ENCODE results near the gene INPP4A. TPM values are rescaled to one million over a fixed set of nuclear protein-coding genes. Genes with fewer than 3 reads are reported as not detected.

The INPP4A gene
- total and polyA plus RNA-seq, 2 of the 13 experiments (the other 11 are each of a cell fraction or from before 2014, with no cell fraction given): 10.1 to 10.9 TPM

DNA sequence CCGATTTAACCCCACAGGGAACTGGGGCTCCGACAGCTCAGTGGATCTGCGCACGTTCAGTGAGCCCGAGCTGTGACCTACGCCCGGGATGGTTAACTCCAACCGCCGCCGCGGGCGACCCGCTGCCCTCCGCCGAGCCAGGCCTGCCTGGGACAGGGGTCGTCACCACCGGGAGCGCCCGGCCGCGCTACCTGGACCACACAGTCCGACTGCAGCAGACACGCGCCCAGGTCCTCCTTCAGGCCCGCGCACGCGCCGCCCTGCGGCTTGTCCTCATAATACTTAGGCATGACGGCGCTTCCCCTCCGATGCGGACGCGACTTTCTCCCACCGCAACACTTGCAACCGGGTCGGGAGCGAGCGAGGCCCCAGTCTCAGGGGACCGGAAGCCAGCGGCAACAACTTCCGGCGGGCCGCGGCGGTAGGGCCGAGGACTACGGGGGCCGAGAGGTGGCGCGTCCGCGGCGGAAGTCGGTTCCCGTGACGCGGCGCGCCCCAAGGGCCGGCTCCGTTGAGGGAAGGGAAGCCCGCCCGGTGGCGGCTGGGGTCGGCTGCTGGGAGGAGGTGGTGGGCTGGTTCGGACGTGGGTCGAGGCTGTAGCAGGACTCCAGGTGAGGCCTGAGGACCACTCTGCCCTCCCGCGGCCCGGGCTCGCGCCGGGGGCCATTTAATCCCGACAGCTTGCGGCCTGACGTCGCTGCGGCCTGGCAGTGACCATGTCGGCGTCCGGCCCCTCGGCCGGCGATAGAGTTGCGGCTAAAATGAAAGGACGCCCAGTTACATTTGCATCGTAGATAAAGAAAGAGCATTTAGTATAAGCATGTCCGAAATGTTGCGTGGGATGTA, 163.7 kb downstream of the INPP4A start, which contains the start of the genes COA5 and UNC50 (continued):
- TF ChIP-seq, protein P1, sequence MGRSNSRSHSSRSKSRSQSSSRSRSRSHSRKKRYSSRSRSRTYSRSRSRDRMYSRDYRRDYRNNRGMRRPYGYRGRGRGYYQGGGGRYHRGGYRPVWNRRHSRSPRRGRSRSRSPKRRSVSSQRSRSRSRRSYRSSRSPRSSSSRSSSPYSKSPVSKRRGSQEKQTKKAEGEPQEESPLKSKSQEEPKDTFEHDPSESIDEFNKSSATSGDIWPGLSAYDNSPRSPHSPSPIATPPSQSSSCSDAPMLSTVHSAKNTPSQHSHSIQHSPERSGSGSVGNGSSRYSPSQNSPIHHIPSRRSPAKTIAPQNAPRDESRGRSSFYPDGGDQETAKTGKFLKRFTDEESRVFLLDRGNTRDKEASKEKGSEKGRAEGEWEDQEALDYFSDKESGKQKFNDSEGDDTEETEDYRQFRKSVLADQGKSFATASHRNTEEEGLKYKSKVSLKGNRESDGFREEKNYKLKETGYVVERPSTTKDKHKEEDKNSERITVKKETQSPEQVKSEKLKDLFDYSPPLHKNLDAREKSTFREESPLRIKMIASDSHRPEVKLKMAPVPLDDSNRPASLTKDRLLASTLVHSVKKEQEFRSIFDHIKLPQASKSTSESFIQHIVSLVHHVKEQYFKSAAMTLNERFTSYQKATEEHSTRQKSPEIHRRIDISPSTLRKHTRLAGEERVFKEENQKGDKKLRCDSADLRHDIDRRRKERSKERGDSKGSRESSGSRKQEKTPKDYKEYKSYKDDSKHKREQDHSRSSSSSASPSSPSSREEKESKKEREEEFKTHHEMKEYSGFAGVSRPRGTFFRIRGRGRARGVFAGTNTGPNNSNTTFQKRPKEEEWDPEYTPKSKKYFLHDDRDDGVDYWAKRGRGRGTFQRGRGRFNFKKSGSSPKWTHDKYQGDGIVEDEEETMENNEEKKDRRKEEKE (IDR thresholded peaks at IDR 0.05): no peak
- TF ChIP-seq ZFP36L1 (CRISPR knock-in tag; IDR thresholded peaks at IDR 0.05) (peak; percentile 83), THYN1 (CRISPR knock-in tag; IDR thresholded peaks at IDR 0.05; ENCODE audit: borderline replicate concordance, low read depth) (no peak), ONECUT2 (CRISPR knock-in tag; IDR thresholded peaks at IDR 0.05) (no peak), PAX8 (CRISPR knock-in tag; IDR thresholded peaks at IDR 0.05; ENCODE audit: borderline replicate concordance) (peak; percentile 96), ZFYVE20 (CRISPR knock-in tag; IDR thresholded peaks at IDR 0.05; ENCODE audit: borderline replicate concordance, low read depth) (0 out of 2 replicates have a peak, but pooled peaks have one; percentile 17), ZNF546 (CRISPR knock-in tag; conservative IDR thresholded peaks at IDR 0.05) (peak; percentile 94; the same call in 1 of the 2 replicates), KLF12 (CRISPR knock-in tag; IDR thresholded peaks at IDR 0.05; ENCODE audit: borderline replicate concordance) (peak; percentile 92), ZNF160 (CRISPR knock-in tag; IDR thresholded peaks at IDR 0.05) (peak; percentile 91), SALL1 (CRISPR knock-in tag; IDR thresholded peaks at IDR 0.05) (peak; percentile 97), ZFP62 (CRISPR knock-in tag; IDR thresholded peaks at IDR 0.05) (no peak), FIP1L1 (IDR thresholded peaks at IDR 0.05; ENCODE audit: borderline replicate concordance, insufficient read depth, low read depth, low read length) (no peak), HCFC1 (IDR thresholded peaks at IDR 0.05; ENCODE audit: low read depth, low read length) (peak; percentile 72), ZNF253 (CRISPR knock-in tag; IDR thresholded peaks at IDR 0.05; ENCODE audit: borderline replicate concordance) (peak; percentile 91), ZNF703 (CRISPR knock-in tag; IDR thresholded peaks at IDR 0.05; ENCODE audit: borderline replicate concordance) (peak; percentile 95; the same call in 1 of the 2 replicates), TRIM22 (IDR thresholded peaks at IDR 0.05) (no peak), ZNF619 (CRISPR knock-in tag; IDR thresholded peaks at IDR 0.05) (peak; percentile 56; the same call in 1 of the 2 replicates), RFXAP (CRISPR knock-in tag; IDR thresholded peaks at IDR 0.05; ENCODE audit: borderline replicate concordance) (peak; percentile 79; the same call in 1 of the 2 replicates)
- TF ChIP-seq, protein P2, sequence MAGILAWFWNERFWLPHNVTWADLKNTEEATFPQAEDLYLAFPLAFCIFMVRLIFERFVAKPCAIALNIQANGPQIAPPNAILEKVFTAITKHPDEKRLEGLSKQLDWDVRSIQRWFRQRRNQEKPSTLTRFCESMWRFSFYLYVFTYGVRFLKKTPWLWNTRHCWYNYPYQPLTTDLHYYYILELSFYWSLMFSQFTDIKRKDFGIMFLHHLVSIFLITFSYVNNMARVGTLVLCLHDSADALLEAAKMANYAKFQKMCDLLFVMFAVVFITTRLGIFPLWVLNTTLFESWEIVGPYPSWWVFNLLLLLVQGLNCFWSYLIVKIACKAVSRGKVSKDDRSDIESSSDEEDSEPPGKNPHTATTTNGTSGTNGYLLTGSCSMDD (CRISPR knock-in tag; IDR thresholded peaks at IDR 0.05): peak; percentile 39; the same call in 1 of the 2 replicates
- TF ChIP-seq, protein P3, sequence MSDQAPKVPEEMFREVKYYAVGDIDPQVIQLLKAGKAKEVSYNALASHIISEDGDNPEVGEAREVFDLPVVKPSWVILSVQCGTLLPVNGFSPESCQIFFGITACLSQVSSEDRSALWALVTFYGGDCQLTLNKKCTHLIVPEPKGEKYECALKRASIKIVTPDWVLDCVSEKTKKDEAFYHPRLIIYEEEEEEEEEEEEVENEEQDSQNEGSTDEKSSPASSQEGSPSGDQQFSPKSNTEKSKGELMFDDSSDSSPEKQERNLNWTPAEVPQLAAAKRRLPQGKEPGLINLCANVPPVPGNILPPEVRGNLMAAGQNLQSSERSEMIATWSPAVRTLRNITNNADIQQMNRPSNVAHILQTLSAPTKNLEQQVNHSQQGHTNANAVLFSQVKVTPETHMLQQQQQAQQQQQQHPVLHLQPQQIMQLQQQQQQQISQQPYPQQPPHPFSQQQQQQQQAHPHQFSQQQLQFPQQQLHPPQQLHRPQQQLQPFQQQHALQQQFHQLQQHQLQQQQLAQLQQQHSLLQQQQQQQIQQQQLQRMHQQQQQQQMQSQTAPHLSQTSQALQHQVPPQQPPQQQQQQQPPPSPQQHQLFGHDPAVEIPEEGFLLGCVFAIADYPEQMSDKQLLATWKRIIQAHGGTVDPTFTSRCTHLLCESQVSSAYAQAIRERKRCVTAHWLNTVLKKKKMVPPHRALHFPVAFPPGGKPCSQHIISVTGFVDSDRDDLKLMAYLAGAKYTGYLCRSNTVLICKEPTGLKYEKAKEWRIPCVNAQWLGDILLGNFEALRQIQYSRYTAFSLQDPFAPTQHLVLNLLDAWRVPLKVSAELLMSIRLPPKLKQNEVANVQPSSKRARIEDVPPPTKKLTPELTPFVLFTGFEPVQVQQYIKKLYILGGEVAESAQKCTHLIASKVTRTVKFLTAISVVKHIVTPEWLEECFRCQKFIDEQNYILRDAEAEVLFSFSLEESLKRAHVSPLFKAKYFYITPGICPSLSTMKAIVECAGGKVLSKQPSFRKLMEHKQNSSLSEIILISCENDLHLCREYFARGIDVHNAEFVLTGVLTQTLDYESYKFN (CRISPR knock-in tag; conservative IDR thresholded peaks at IDR 0.05): peak; percentile 59
